H1 (cell line): ENCODE results near the gene HOXC5. TPM values are rescaled to one million over a fixed set of nuclear protein-coding genes. Genes with fewer than 3 reads are reported as not detected.

Experiments
- ASH2L ChIP-seq: fragments of 200-600, 300-600 bp; sonication (generic); IDR thresholded peaks from one replicate; pipeline ENCODE4 v1.7.1; 2017; ENCODE audit warnings: low read length
- BRCA1 ChIP-seq: IDR thresholded peaks from 2 replicates; pipeline ENCODE4 v1.6.1; 2012; ENCODE audit warnings: low read depth, low read length, improper control_type of control experiment
- CBX5 ChIP-seq: fragments of 300-800, 300-1000 bp; sonication (generic); IDR thresholded peaks from 2 replicates; pipeline ENCODE4 v1.7.1; 2016; ENCODE audit warnings: antibody characterized with exemption, low read length, low read depth
- CBX8 ChIP-seq: fragments of 300-800, 300-1000 bp; sonication (generic); IDR thresholded peaks from 2 replicates; pipeline ENCODE4 v1.7.1; 2016; ENCODE audit warnings: low read depth, low read length, borderline replicate concordance
- CTBP2 ChIP-seq: IDR thresholded peaks from 2 replicates; pipeline ENCODE4 v1.7.0; 2011; ENCODE audit warnings: borderline replicate concordance, mild to moderate bottlenecking, moderate library complexity, mixed read lengths, low read length; ENCODE audit not compliant: insufficient read depth, insufficient read length
- KDM4A ChIP-seq: IDR thresholded peaks from one replicate; pipeline ENCODE4 v1.7.1; 2012; ENCODE audit warnings: low read depth, mild to moderate bottlenecking, moderate library complexity, low read length, inconsistent platforms; ENCODE audit not compliant: severe bottlenecking
- KDM5A ChIP-seq: fragments of 200-600 bp; IDR thresholded peaks from 2 replicates; pipeline ENCODE4 v1.7.1; 2012; ENCODE audit warnings: mild to moderate bottlenecking, low read length, inconsistent platforms, mixed read lengths
- POLR2A ChIP-seq, 2 experiments: IDR thresholded peaks; 1 replicate in 1 of 2; 2 replicates in 1 of 2; pipeline ENCODE4 v1.6.1; 2011; ENCODE audit warnings: low read depth in 2 of 2, low read length in 2 of 2, mild to moderate bottlenecking in 2 of 2; ENCODE audit errors: control extremely low read depth in 1 of 2
- POU5F1 ChIP-seq: IDR thresholded peaks from 2 replicates; pipeline ENCODE4 v1.6.1; 2011; ENCODE audit warnings: low read depth, mild to moderate bottlenecking, low read length, moderate library complexity
- RNF2 ChIP-seq: fragments of 200-900, 300-1000 bp; sonication (generic); IDR thresholded peaks from 2 replicates; pipeline ENCODE4 v1.7.1; 2016; ENCODE audit warnings: borderline replicate concordance, low read depth, mild to moderate bottlenecking, antibody characterized with exemption, low read length; ENCODE audit not compliant: poor library complexity, severe bottlenecking; ENCODE audit errors: missing control alignments
- RXRA ChIP-seq: IDR thresholded peaks from 2 replicates; pipeline ENCODE4 v1.6.1; 2011; ENCODE audit warnings: low read depth, mild to moderate bottlenecking, low read length, moderate library complexity; ENCODE audit not compliant: insufficient read depth
- SAP30 ChIP-seq: fragments of 300-600 bp; sonication (generic); IDR thresholded peaks from 2 replicates; pipeline ENCODE4 v1.7.1; 2012; ENCODE audit warnings: low read length, moderate library complexity, mild to moderate bottlenecking, inconsistent platforms; ENCODE audit not compliant: insufficient read depth, insufficient replicate concordance
- SIN3A ChIP-seq, 2 experiments: IDR thresholded peaks in 1 of 2; conservative IDR thresholded peaks in 1 of 2; 2 replicates each; pipeline ENCODE4 v1.6.1; 2011 to 2012; ENCODE audit warnings: low read length in 2 of 2, improper control_type of control experiment in 1 of 2, low read depth in 1 of 2, mild to moderate bottlenecking in 1 of 2
- SIRT6 ChIP-seq: IDR thresholded peaks from one replicate; pipeline ENCODE4 v1.7.1; 2012; ENCODE audit warnings: low read length, inconsistent platforms
- SIX5 ChIP-seq: IDR thresholded peaks from 2 replicates; pipeline ENCODE4 v1.6.1; 2011; ENCODE audit warnings: mild to moderate bottlenecking, low read depth, low read length
- SUZ12 ChIP-seq: fragments of 200-600 bp; sonication (generic); IDR thresholded peaks from 2 replicates; pipeline ENCODE4 v1.6.1; 2012; ENCODE audit warnings: mild to moderate bottlenecking, inconsistent platforms, low read length, moderate library complexity, mixed read lengths
- TCF12 ChIP-seq: IDR thresholded peaks from 2 replicates; pipeline ENCODE4 v1.6.1; 2011; ENCODE audit warnings: low read depth, mild to moderate bottlenecking, low read length
- YY1 ChIP-seq: IDR thresholded peaks from 2 replicates; pipeline ENCODE4 v1.6.1; 2011; ENCODE audit warnings: low read depth, mild to moderate bottlenecking, low read length
- polyA plus RNA-seq, 7 experiments: library from polyadenylated mRNA; depleted of rRNA in 3 of 7; stranded (reverse) in 5 of 7; unstranded in 2 of 7; fragments of >200 nt in 5 of 7; fragments of 200-250 nt in 2 of 7; gene quantifications; 1 replicate in 5 of 7; 2 replicates in 1 of 7; 4 replicates in 1 of 7; pipeline versions ENCODE4 v1.2.1 to v1.2.3, GENCODE V29; 2011 to 2013; ENCODE audit warnings: missing spikeins in 2 of 7, mixed read lengths in 2 of 7
- total RNA-seq: library from RNA; stranded (reverse); fragmentation: NEBNext Ultra II Directional; extraction: Animal tissue kit (Norgen Biotek cat#: 25700); gene quantifications from 2 replicates; pipeline ENCODE4 v1.2.1, GENCODE V29; 2021

HOXC5 gene
- total and polyA plus RNA-seq, 2 of the 8 experiments (the other 6 are each of a cell fraction or from before 2014, with no cell fraction given), result not detected

- TF ChIP-seq RNF2 (peak; percentile 98), SIN3A (conservative IDR thresholded peaks at IDR 0.05 in 1 of 2, IDR thresholded peaks at IDR 0.05 in 1 of 2; ENCODE audit: low read depth in 1 of 2, low read length in 2 of 2) (no peak), KDM5A (no peak), CTBP2 (peak; percentile 60), POU5F1 (no peak), SUZ12 (peak; percentile 99), BRCA1 (no peak), SIRT6 (no peak), TCF12 (no peak), CBX5 (no peak), SIX5 (no peak), KDM4A (no peak), RXRA (no peak), SAP30 (no peak), CBX8 (peak; percentile 86; the same call in 1 of the 2 replicates), ASH2L (no peak), POLR2A (IDR thresholded peaks at IDR 0.05; ENCODE audit: control extremely low read depth in 1 of 2, low read depth in 2 of 2, low read length in 2 of 2) (no peak), YY1 (no peak)
Measured at GRCh38 chr12:54030889-54031471, 1.9 kb upstream of the HOXC5 start (continued).
